NK-92 (cell line): ENCODE measurements around the gene FBXO28.

Experiments used
- DNase-seq: peaks from one replicate; lab custom pipeline; 2025; ENCODE audit not compliant: unreplicated experiment; lab: John Stamatoyannopoulos, UW

FBXO28 gene

GRCh38 chr1:224095339-224095738 is 18.6 kb upstream of the FBXO28 start:
- no peak for DNase-seq

- no peak for DNase-seq
These were observed 18.0 kb upstream of the FBXO28 start for GRCh38 chr1:224095867-224096266.

GRCh38 chr1:224096773-224097172 is 17.1 kb upstream of the FBXO28 start:
- DNase-seq = no peak

- no peak for DNase-seq
These were observed 15.9 kb upstream of the FBXO28 start for GRCh38 chr1:224098007-224098406.

- no peak for DNase-seq
These were observed 7.2 kb upstream of the FBXO28 start for GRCh38 chr1:224106568-224107281.

GRCh38 chr1:224107282-224107625 is 6.7 kb upstream of the FBXO28 start:
- no peak for DNase-seq

GRCh38 chr1:224108991-224109390 is 4.9 kb upstream of the FBXO28 start:
- no peak for DNase-seq

GRCh38 chr1:224109981-224110380 is 3.9 kb upstream of the FBXO28 start:
- DNase-seq = no peak

GRCh38 chr1:224113005-224113404 is 906 bp upstream of the FBXO28 start:
- no peak for DNase-seq

- no peak for DNase-seq
These were observed 380 bp upstream of the FBXO28 start for GRCh38 chr1:224113545-224113917.

- DNase-seq = no peak
These were observed 870 bp downstream of the FBXO28 start for GRCh38 chr1:224114787-224115175.

GRCh38 chr1:224116131-224116530 is 2.2 kb downstream of the FBXO28 start:
- no peak for DNase-seq

- DNase-seq = no peak
These were observed 4.8 kb downstream of the FBXO28 start for GRCh38 chr1:224118688-224119087.

- no peak for DNase-seq
These were observed 9.2 kb downstream of the FBXO28 start for GRCh38 chr1:224123136-224123535.

GRCh38 chr1:224124220-224124619 is 10.3 kb downstream of the FBXO28 start:
- DNase-seq = no peak

GRCh38 chr1:224127925-224128819 is 14.3 kb downstream of the FBXO28 start:
- DNase-seq = no peak

GRCh38 chr1:224131253-224131652 is 17.3 kb downstream of the FBXO28 start:
- DNase-seq = no peak

GRCh38 chr1:224132901-224133300 is 19.0 kb downstream of the FBXO28 start:
- DNase-seq = no peak

GRCh38 chr1:224133741-224134299 is 19.9 kb downstream of the FBXO28 start:
- no peak for DNase-seq

- DNase-seq = no peak
These were observed 23.6 kb downstream of the FBXO28 start for GRCh38 chr1:224137518-224137917.

- DNase-seq = no peak
These were observed 24.3 kb downstream of the FBXO28 start for GRCh38 chr1:224138198-224138597.

GRCh38 chr1:224141693-224142092 is 27.8 kb downstream of the FBXO28 start:
- no peak for DNase-seq
